ENCODE measurements around the gene FGR.

FGR gene

GRCh38 chr1:27592931-27593677 is 41.9 kb downstream of the FGR start:
- Histone ChIP-seq H3K4ac (ENCODE audit: low read length) (peak overlapping the region; percentile 79), H3K9ac (ENCODE audit: low read depth, low read length, poor library complexity) (peak overlapping the region; percentile 83), H3K4me2 (ENCODE audit: insufficient read depth, low read length, poor library complexity, severe bottlenecking) (peak overlapping the region; percentile 66), H2AK5ac (ENCODE audit: low read depth, low read length) (peak overlapping the region; percentile 98), H3K4me3 (ENCODE audit: low read length in 2 of 2) (peak overlapping the region in 1 of 2 donors; percentile 36), H2AFZ (ENCODE audit: low read length) (no peak overlapping the region), H2BK15ac (ENCODE audit: low read length) (peak overlapping the region; percentile 71), H3K27me3 (ENCODE audit: control insufficient read depth in 3 of 3, insufficient read depth in 3 of 3, low read depth in 1 of 3, low read length in 3 of 3) (no peaks in the 10 kb centered on the region), H4K8ac (ENCODE audit: low read depth, low read length) (no peak overlapping the region), H3K27ac (replicated peaks; ENCODE audit: low read length) (peak overlapping the region; percentile 91), H3K36me3 (replicated peaks in 1 of 2; ENCODE audit: control insufficient read depth in 2 of 2, insufficient read depth in 2 of 2, low read length in 2 of 2) (peaks cover 16 to 60% of the 10 kb centered on the region in 2 donors), H3K9me3 (replicated peaks in 1 of 2; ENCODE audit: control insufficient read depth in 2 of 2, insufficient read depth in 1 of 2, low read depth in 1 of 2, low read length in 2 of 2) (no peaks in the 10 kb centered on the region), H3K79me1 (ENCODE audit: low read depth, low read length) (peaks cover 55% of the 10 kb centered on the region), H3K14ac (ENCODE audit: low read length) (peak overlapping the region; percentile 72), H3K18ac (ENCODE audit: low read length) (peak overlapping the region; percentile 96), H3K4me1 (ENCODE audit: control insufficient read depth in 2 of 2, insufficient read depth in 1 of 2, low read depth in 1 of 2, low read length in 2 of 2) (peaks cover 71 to 82% of the 10 kb centered on the region in 2 donors), H2BK120ac (ENCODE audit: low read depth, low read length) (peak overlapping the region; percentile 88), H3K23ac (ENCODE audit: low read depth, low read length, poor library complexity) (peak overlapping the region; percentile 28), H4K91ac (ENCODE audit: low read depth, low read length, poor library complexity) (peak overlapping the region; percentile 68), H2BK12ac (ENCODE audit: low read length) (peak overlapping the region; percentile 89), H2BK5ac (ENCODE audit: low read length) (peak overlapping the region; percentile 97)
- DNase-seq (ENCODE audit: low spot score) = no peak
- WGBS, 2 donors (ENCODE audit: extremely low coverage in 2 of 2, insufficient read length in 2 of 2, insufficient replicate concordance in 1 of 2) = no CpG with 5 or more reads among the region's 17 CpGs

GRCh38 chr1:27592232-27592930 is 42.6 kb downstream of the FGR start:
- Histone ChIP-seq H3K14ac (ENCODE audit: low read length) (peak overlapping the region; percentile 17), H2AK5ac (ENCODE audit: low read depth, low read length) (peak overlapping the region; percentile 63), H2BK15ac (ENCODE audit: low read length) (peak overlapping the region; percentile 71), H3K27me3 (ENCODE audit: control insufficient read depth in 3 of 3, insufficient read depth in 3 of 3, low read depth in 1 of 3, low read length in 3 of 3) (no peaks in the 10 kb centered on the region), H3K4me3 (ENCODE audit: low read length in 2 of 2) (no peak overlapping the region), H3K9me3 (replicated peaks in 1 of 2; ENCODE audit: control insufficient read depth in 2 of 2, insufficient read depth in 1 of 2, low read depth in 1 of 2, low read length in 2 of 2) (no peaks in the 10 kb centered on the region), H3K9ac (ENCODE audit: low read depth, low read length, poor library complexity) (no peak overlapping the region), H2BK12ac (ENCODE audit: low read length) (no peak overlapping the region), H2AFZ (ENCODE audit: low read length) (no peak overlapping the region), H3K27ac (replicated peaks; ENCODE audit: low read length) (peak overlapping the region; percentile 78), H3K4me1 (ENCODE audit: control insufficient read depth in 2 of 2, insufficient read depth in 1 of 2, low read depth in 1 of 2, low read length in 2 of 2) (peaks cover 64 to 75% of the 10 kb centered on the region in 2 donors), H3K23ac (ENCODE audit: low read depth, low read length, poor library complexity) (peak overlapping the region; percentile 20), H3K4me2 (ENCODE audit: insufficient read depth, low read length, poor library complexity, severe bottlenecking) (peak overlapping the region; percentile 66), H3K18ac (ENCODE audit: low read length) (peak overlapping the region; percentile 94), H3K36me3 (replicated peaks in 1 of 2; ENCODE audit: control insufficient read depth in 2 of 2, insufficient read depth in 2 of 2, low read length in 2 of 2) (peaks cover 21 to 64% of the 10 kb centered on the region in 2 donors), H2BK120ac (ENCODE audit: low read depth, low read length) (no peak overlapping the region), H4K91ac (ENCODE audit: low read depth, low read length, poor library complexity) (no peak overlapping the region), H3K79me1 (ENCODE audit: low read depth, low read length) (peaks cover 50% of the 10 kb centered on the region), H2BK5ac (ENCODE audit: low read length) (peak overlapping the region; percentile 97), H4K8ac (ENCODE audit: low read depth, low read length) (no peak overlapping the region), H3K4ac (ENCODE audit: low read length) (no peak overlapping the region)
- WGBS, 2 donors (ENCODE audit: extremely low coverage in 2 of 2, insufficient read length in 2 of 2, insufficient replicate concordance in 1 of 2) = no CpG with 5 or more reads among the region's 22 CpGs
- DNase-seq (ENCODE audit: low spot score) = no peak

- Histone ChIP-seq H3K27me3 (ENCODE audit: control insufficient read depth in 3 of 3, insufficient read depth in 3 of 3, low read depth in 1 of 3, low read length in 3 of 3) (no peaks in the 10 kb centered on the region), H2BK15ac (ENCODE audit: low read length) (no peak overlapping the region), H3K9me3 (replicated peaks in 1 of 2; ENCODE audit: control insufficient read depth in 2 of 2, insufficient read depth in 1 of 2, low read depth in 1 of 2, low read length in 2 of 2) (no peaks in the 10 kb centered on the region), H3K4me1 (ENCODE audit: control insufficient read depth in 2 of 2, insufficient read depth in 1 of 2, low read depth in 1 of 2, low read length in 2 of 2) (peaks cover 58 to 68% of the 10 kb centered on the region in 2 donors), H3K4ac (ENCODE audit: low read length) (no peak overlapping the region), H3K14ac (ENCODE audit: low read length) (no peak overlapping the region), H3K4me3 (ENCODE audit: low read length in 2 of 2) (no peak overlapping the region), H4K91ac (ENCODE audit: low read depth, low read length, poor library complexity) (no peak overlapping the region), H3K4me2 (ENCODE audit: insufficient read depth, low read length, poor library complexity, severe bottlenecking) (no peak overlapping the region), H2AK5ac (ENCODE audit: low read depth, low read length) (peak overlapping the region; percentile 10), H4K8ac (ENCODE audit: low read depth, low read length) (no peak overlapping the region), H2BK12ac (ENCODE audit: low read length) (no peak overlapping the region), H3K18ac (ENCODE audit: low read length) (peak overlapping the region; percentile 31), H2BK120ac (ENCODE audit: low read depth, low read length) (no peak overlapping the region), H2BK5ac (ENCODE audit: low read length) (no peak overlapping the region), H3K27ac (replicated peaks; ENCODE audit: low read length) (no peak overlapping the region), H3K23ac (ENCODE audit: low read depth, low read length, poor library complexity) (no peak overlapping the region), H3K79me1 (ENCODE audit: low read depth, low read length) (peaks cover 44% of the 10 kb centered on the region), H3K36me3 (replicated peaks in 1 of 2; ENCODE audit: control insufficient read depth in 2 of 2, insufficient read depth in 2 of 2, low read length in 2 of 2) (peaks cover 21 to 65% of the 10 kb centered on the region in 2 donors), H2AFZ (ENCODE audit: low read length) (no peak overlapping the region), H3K9ac (ENCODE audit: low read depth, low read length, poor library complexity) (peak overlapping the region; percentile 13)
- WGBS, 2 donors (ENCODE audit: extremely low coverage in 2 of 2, insufficient read length in 2 of 2, insufficient replicate concordance in 1 of 2) = no CpG with 5 or more reads among the region's 4 CpGs
- DNase-seq (ENCODE audit: low spot score) = no peak
Measured at GRCh38 chr1:27591622-27592021, 43.4 kb downstream of the FGR start.

DNA sequence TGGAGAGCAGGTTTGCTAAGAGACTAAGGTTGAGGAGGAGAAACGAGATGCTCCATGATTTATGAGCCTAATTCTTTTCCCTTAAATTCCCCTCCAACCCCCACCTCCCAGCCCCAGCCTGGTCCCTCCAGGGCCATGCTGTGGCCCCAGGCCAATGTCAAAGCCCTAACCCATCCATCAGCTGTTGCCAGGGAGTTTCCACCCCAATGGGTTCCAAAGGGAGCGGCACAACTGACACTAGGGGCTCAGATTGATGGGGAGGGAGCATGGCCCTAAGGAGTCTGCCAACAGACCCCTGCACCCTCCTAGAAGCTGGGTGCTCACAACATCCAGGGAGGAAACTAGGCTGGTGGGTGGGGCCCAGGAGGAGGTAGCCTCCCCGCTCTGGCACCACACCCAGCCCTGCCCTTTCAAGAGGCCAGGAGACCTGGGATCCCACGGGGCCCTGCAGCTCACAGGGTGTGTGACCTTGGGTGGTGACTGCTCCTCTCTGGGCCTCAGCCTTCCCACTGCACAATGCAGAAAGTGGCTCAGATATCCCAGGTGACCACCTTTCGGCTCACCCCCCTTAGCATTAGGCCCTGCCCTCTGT is 44.0 kb downstream of the FGR start:
- Histone ChIP-seq H4K8ac (ENCODE audit: low read depth, low read length) (no peak overlapping the region), H3K4me1 (ENCODE audit: control insufficient read depth in 2 of 2, insufficient read depth in 1 of 2, low read depth in 1 of 2, low read length in 2 of 2) (peaks cover 54 to 61% of the 10 kb centered on the region in 2 donors), H3K4me3 (ENCODE audit: low read length in 2 of 2) (no peak overlapping the region), H4K91ac (ENCODE audit: low read depth, low read length, poor library complexity) (no peak overlapping the region), H3K4ac (ENCODE audit: low read length) (no peak overlapping the region), H3K27ac (replicated peaks; ENCODE audit: low read length) (no peak overlapping the region), H3K4me2 (ENCODE audit: insufficient read depth, low read length, poor library complexity, severe bottlenecking) (no peak overlapping the region), H2BK5ac (ENCODE audit: low read length) (no peak overlapping the region), H3K79me1 (ENCODE audit: low read depth, low read length) (peaks cover 45% of the 10 kb centered on the region), H3K27me3 (ENCODE audit: control insufficient read depth in 3 of 3, insufficient read depth in 3 of 3, low read depth in 1 of 3, low read length in 3 of 3) (no peaks in the 10 kb centered on the region), H3K14ac (ENCODE audit: low read length) (no peak overlapping the region), H3K9ac (ENCODE audit: low read depth, low read length, poor library complexity) (peak overlapping the region; percentile 13), H3K9me3 (replicated peaks in 1 of 2; ENCODE audit: control insufficient read depth in 2 of 2, insufficient read depth in 1 of 2, low read depth in 1 of 2, low read length in 2 of 2) (no peaks in the 10 kb centered on the region), H3K18ac (ENCODE audit: low read length) (peak overlapping the region; percentile 3), H3K23ac (ENCODE audit: low read depth, low read length, poor library complexity) (no peak overlapping the region), H3K36me3 (replicated peaks in 1 of 2; ENCODE audit: control insufficient read depth in 2 of 2, insufficient read depth in 2 of 2, low read length in 2 of 2) (peaks cover 21 to 64% of the 10 kb centered on the region in 2 donors), H2BK12ac (ENCODE audit: low read length) (no peak overlapping the region), H2AK5ac (ENCODE audit: low read depth, low read length) (no peak overlapping the region), H2AFZ (ENCODE audit: low read length) (no peak overlapping the region), H2BK15ac (ENCODE audit: low read length) (no peak overlapping the region), H2BK120ac (ENCODE audit: low read depth, low read length) (no peak overlapping the region)
- no peak for DNase-seq (ENCODE audit: low spot score)
- no CpG with 5 or more reads among the region's 5 CpGs for WGBS, 2 donors (ENCODE audit: extremely low coverage in 2 of 2, insufficient read length in 2 of 2, insufficient replicate concordance in 1 of 2)

All from neuronal stem cell (in vitro differentiated cells).